ENCODE results near the gene MVP. TPM values are rescaled to one million over a fixed set of nuclear protein-coding genes. Genes with fewer than 3 reads are reported as not detected.

The MVP gene
- total RNA-seq, 4 donors from 2014 or later, result 82.2 to 162 (median 129) TPM

DNA sequence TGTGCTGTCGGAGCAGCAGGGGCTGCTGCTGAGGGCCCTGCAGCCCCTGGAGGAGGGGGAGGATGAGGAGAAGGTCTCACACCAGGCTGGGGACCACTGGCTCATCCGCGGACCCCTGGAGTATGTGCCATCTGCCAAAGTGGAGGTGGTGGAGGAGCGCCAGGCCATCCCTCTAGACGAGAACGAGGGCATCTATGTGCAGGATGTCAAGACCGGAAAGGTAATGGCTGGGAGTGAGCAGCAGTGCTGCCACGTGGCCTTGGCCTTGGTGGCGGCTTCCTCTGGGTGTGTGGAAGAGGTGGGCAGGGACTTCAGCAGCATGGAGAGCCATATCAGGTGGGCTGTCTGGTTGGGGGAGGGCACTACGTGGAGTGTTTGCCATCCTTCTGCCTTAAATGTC, 20.0 kb downstream of the MVP start:
- TF ChIP-seq POLR2A (IDR thresholded peaks at IDR 0.05), result no peak
- TF ChIP-seq POLR2AphosphoS5 (IDR thresholded peaks at IDR 0.05), result no peak
- TF ChIP-seq, protein P1, sequence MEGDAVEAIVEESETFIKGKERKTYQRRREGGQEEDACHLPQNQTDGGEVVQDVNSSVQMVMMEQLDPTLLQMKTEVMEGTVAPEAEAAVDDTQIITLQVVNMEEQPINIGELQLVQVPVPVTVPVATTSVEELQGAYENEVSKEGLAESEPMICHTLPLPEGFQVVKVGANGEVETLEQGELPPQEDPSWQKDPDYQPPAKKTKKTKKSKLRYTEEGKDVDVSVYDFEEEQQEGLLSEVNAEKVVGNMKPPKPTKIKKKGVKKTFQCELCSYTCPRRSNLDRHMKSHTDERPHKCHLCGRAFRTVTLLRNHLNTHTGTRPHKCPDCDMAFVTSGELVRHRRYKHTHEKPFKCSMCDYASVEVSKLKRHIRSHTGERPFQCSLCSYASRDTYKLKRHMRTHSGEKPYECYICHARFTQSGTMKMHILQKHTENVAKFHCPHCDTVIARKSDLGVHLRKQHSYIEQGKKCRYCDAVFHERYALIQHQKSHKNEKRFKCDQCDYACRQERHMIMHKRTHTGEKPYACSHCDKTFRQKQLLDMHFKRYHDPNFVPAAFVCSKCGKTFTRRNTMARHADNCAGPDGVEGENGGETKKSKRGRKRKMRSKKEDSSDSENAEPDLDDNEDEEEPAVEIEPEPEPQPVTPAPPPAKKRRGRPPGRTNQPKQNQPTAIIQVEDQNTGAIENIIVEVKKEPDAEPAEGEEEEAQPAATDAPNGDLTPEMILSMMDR (IDR thresholded peaks at IDR 0.05), result no peak
- TF ChIP-seq EP300 (IDR thresholded peaks at IDR 0.05), result no peak
- ATAC-seq, result no peak
- WGBS, 2 donors (ENCODE audit: low coverage in 1 of 2), result 56 to 74% methylated on average over 4 to 7 of the region's 10 CpGs
- Histone ChIP-seq H3K36me3 (peaks cover 0 to 98% of the 10 kb centered on the region in 2 donors), H3K4me3 (no peak overlapping the region), H3K9me3 (no peaks in the 10 kb centered on the region), H3K27me3 (no peaks in the 10 kb centered on the region), H3K27ac (no peak overlapping the region), H3K4me1 (peaks cover 0 to 7% (median 2%) of the 10 kb centered on the region in 3 donors)

DNA sequence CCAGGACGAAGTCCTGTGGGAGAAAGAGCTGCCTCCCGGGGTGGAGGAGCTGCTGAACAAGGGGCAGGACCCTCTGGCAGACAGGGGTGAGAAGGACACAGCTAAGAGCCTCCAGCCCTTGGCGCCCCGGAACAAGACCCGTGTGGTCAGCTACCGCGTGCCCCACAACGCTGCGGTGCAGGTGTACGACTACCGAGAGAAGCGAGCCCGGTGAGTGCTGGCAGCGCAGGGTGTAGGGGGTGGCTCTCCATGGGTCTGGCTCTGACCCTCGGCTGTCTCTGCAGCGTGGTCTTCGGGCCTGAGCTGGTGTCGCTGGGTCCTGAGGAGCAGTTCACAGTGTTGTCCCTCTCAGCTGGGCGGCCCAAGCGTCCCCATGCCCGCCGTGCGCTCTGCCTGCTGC, 21.4 kb downstream of the MVP start:
- no peak overlapping the region for H3K4me3 ChIP-seq
- no peak for TF ChIP-seq POLR2A (IDR thresholded peaks at IDR 0.05)
- TF ChIP-seq EP300 (IDR thresholded peaks at IDR 0.05), result no peak
- TF ChIP-seq POLR2AphosphoS5 (IDR thresholded peaks at IDR 0.05), result no peak
- TF ChIP-seq, protein P1 (IDR thresholded peaks at IDR 0.05), result no peak
- H3K27me3 ChIP-seq, result no peaks in the 10 kb centered on the region
- H3K27ac ChIP-seq, result no peak overlapping the region
- H3K4me1 ChIP-seq, result peaks cover 0 to 12% (median 4%) of the 10 kb centered on the region in 3 donors
- ATAC-seq, result no peak
- no peaks in the 10 kb centered on the region for H3K9me3 ChIP-seq
- no CpG with 5 or more reads among the region's 23 CpGs for WGBS, 2 donors (ENCODE audit: low coverage in 1 of 2)
- peaks cover 0 to 98% of the 10 kb centered on the region in 2 donors for H3K36me3 ChIP-seq

DNA sequence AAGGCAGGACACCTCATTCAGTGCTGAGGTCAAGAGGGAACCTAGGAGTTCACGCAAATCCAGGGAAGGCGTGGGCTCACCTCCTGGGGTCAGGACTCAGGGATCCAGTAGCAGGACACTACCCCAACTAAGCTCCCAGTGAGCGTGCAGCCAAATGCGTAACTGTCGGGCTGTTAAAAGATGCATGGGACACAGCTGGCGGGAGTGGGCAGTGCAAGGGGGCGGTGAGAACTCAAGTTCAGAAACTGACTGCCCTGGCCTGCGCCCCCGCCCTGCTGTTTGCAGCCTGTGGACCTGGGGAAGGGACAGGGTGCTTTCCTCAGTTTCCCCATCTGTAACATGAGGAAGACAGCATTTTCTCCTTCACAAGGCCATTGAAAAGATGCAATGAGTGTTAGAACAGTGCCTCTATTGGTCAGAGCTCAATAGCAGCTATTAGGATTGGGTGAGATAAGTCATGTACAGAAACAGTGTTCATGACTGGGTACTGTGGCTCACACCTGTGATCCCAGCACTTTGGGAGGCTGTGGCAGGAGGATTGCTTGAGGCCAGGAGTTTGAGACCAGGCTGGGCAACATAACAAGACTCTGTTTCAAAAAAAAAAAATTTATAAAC, 22.6 kb downstream of the MVP start:
- no peaks in the 10 kb centered on the region for H3K27me3 ChIP-seq
- no peak for ATAC-seq
- H3K4me1 ChIP-seq, result peaks cover 0 to 12% (median 4%) of the 10 kb centered on the region in 3 donors
- H3K9me3 ChIP-seq, result no peaks in the 10 kb centered on the region
- H3K36me3 ChIP-seq, result peaks cover 0 to 98% of the 10 kb centered on the region in 2 donors
- TF ChIP-seq, protein P1 (IDR thresholded peaks at IDR 0.05), result no peak
- TF ChIP-seq EP300 (IDR thresholded peaks at IDR 0.05), result no peak
- H3K4me3 ChIP-seq, result no peak overlapping the region
- H3K27ac ChIP-seq, result no peak overlapping the region
- 92 to 100% methylated on average over 2 to 7 of the region's 9 CpGs for WGBS, 2 donors (ENCODE audit: low coverage in 1 of 2)

DNA sequence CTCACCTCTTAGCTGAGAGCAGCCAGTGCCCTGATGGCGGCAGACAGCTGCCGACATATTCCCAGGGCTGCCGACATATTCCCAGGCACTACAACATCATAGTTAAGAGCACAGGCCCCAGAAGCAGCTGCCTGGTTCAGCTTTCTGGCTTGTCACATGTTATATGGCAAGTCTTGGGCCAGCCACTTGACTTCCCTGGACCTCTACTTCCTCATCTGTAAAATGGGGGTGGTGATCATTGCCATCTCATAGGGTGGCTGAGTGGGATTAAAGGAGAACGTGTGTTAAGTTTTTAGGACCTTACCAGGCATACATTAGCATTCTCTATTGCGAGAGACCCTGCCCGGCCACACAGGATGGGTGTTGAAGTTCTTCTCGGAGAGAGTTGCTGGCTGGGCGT, 23.7 kb downstream of the MVP start:
- Histone ChIP-seq H3K4me3 (no peak overlapping the region), H3K4me1 (peaks cover 0 to 20% (median 4%) of the 10 kb centered on the region in 3 donors), H3K27ac (no peak overlapping the region), H3K36me3 (peaks cover 0 to 93% of the 10 kb centered on the region in 2 donors), H3K9me3 (no peaks in the 10 kb centered on the region), H3K27me3 (no peaks in the 10 kb centered on the region)
- no peak for ATAC-seq
- TF ChIP-seq, protein P1 (IDR thresholded peaks at IDR 0.05), result no peak
- TF ChIP-seq POLR2AphosphoS5 (IDR thresholded peaks at IDR 0.05) (no peak), POLR2A (IDR thresholded peaks at IDR 0.05) (no peak), EP300 (IDR thresholded peaks at IDR 0.05) (no peak)
- WGBS, 2 donors (ENCODE audit: low coverage in 1 of 2), result 83% methylated on average over 1 to 2 of the region's 8 CpGs

Data from gastroesophageal sphincter (tissue), 4 donors.